Measurements from ENCODE around the gene B3GNT8. TPM values are rescaled to one million over a fixed set of nuclear protein-coding genes. Genes with fewer than 3 reads are reported as not detected.

B3GNT8 gene
- total and polyA plus RNA-seq, 9 of the 15 experiments (the other 6 are each of a cell fraction or from before 2014, with no cell fraction given): 0.11 to 2.9 (median 0.65) TPM; not detected in 2

DNA sequence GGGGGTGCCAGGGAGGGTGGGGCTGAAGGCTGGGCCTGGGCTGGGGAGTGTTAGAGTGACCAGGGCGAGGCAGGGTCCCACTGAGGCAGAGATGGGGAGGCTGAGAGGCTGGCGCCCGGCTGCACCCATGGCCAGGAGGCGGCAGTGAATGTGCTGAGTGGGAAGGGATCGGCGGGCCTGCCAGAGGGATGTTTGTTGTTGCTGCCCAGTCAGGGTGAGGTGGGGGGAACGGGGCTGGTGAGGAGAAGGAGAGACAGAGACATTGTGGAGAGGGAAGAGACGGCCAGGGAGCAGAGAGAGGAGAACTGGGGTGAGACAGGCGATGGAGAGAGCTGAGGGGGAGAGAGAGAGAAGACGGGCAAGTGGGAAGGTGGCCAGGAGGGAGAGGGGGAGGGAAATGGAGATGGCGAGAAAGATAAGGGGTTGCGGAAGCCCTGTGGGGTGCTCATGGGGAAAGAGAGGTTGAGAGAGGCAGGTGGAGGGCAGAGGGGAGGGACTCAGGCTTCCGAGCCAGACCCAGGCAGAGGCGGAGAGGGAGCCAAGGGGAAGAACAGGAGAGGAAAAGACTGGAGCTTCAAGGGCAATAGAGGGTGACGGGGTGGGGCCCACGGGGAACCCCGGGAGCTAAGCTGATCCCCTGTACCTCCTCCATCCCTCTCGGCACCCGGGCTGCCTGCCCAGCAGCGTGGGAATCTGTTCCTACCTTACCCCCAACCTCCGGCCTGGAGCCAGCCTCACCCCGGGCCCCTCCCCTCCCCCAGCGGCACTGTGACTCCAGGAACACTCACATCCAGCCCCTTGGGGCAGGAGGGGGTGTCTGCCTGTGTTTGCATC, 690 bp upstream of the B3GNT8 start (continued):
- TF ChIP-seq, protein P1, sequence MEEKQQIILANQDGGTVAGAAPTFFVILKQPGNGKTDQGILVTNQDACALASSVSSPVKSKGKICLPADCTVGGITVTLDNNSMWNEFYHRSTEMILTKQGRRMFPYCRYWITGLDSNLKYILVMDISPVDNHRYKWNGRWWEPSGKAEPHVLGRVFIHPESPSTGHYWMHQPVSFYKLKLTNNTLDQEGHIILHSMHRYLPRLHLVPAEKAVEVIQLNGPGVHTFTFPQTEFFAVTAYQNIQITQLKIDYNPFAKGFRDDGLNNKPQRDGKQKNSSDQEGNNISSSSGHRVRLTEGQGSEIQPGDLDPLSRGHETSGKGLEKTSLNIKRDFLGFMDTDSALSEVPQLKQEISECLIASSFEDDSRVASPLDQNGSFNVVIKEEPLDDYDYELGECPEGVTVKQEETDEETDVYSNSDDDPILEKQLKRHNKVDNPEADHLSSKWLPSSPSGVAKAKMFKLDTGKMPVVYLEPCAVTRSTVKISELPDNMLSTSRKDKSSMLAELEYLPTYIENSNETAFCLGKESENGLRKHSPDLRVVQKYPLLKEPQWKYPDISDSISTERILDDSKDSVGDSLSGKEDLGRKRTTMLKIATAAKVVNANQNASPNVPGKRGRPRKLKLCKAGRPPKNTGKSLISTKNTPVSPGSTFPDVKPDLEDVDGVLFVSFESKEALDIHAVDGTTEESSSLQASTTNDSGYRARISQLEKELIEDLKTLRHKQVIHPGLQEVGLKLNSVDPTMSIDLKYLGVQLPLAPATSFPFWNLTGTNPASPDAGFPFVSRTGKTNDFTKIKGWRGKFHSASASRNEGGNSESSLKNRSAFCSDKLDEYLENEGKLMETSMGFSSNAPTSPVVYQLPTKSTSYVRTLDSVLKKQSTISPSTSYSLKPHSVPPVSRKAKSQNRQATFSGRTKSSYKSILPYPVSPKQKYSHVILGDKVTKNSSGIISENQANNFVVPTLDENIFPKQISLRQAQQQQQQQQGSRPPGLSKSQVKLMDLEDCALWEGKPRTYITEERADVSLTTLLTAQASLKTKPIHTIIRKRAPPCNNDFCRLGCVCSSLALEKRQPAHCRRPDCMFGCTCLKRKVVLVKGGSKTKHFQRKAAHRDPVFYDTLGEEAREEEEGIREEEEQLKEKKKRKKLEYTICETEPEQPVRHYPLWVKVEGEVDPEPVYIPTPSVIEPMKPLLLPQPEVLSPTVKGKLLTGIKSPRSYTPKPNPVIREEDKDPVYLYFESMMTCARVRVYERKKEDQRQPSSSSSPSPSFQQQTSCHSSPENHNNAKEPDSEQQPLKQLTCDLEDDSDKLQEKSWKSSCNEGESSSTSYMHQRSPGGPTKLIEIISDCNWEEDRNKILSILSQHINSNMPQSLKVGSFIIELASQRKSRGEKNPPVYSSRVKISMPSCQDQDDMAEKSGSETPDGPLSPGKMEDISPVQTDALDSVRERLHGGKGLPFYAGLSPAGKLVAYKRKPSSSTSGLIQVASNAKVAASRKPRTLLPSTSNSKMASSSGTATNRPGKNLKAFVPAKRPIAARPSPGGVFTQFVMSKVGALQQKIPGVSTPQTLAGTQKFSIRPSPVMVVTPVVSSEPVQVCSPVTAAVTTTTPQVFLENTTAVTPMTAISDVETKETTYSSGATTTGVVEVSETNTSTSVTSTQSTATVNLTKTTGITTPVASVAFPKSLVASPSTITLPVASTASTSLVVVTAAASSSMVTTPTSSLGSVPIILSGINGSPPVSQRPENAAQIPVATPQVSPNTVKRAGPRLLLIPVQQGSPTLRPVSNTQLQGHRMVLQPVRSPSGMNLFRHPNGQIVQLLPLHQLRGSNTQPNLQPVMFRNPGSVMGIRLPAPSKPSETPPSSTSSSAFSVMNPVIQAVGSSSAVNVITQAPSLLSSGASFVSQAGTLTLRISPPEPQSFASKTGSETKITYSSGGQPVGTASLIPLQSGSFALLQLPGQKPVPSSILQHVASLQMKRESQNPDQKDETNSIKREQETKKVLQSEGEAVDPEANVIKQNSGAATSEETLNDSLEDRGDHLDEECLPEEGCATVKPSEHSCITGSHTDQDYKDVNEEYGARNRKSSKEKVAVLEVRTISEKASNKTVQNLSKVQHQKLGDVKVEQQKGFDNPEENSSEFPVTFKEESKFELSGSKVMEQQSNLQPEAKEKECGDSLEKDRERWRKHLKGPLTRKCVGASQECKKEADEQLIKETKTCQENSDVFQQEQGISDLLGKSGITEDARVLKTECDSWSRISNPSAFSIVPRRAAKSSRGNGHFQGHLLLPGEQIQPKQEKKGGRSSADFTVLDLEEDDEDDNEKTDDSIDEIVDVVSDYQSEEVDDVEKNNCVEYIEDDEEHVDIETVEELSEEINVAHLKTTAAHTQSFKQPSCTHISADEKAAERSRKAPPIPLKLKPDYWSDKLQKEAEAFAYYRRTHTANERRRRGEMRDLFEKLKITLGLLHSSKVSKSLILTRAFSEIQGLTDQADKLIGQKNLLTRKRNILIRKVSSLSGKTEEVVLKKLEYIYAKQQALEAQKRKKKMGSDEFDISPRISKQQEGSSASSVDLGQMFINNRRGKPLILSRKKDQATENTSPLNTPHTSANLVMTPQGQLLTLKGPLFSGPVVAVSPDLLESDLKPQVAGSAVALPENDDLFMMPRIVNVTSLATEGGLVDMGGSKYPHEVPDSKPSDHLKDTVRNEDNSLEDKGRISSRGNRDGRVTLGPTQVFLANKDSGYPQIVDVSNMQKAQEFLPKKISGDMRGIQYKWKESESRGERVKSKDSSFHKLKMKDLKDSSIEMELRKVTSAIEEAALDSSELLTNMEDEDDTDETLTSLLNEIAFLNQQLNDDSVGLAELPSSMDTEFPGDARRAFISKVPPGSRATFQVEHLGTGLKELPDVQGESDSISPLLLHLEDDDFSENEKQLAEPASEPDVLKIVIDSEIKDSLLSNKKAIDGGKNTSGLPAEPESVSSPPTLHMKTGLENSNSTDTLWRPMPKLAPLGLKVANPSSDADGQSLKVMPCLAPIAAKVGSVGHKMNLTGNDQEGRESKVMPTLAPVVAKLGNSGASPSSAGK (IDR thresholded peaks at IDR 0.05): no peak; the same call in 1 of the 2 replicates
- TF ChIP-seq ZNF140 (CRISPR knock-in tag; IDR thresholded peaks at IDR 0.05) (no peak), CCAR2 (IDR thresholded peaks at IDR 0.05; ENCODE audit: low read depth, low read length) (no peak)

Data from K562 (cell line).